MM.1S (cell line): ENCODE results near the gene RHOBTB3.
"Not testable (repeated sequence)": the region's sequence is repeated elsewhere in the genome, so short reads cannot be mapped to it uniquely, and the experiment has no call there.

Experiments used
- EZH2phosphoT487 ChIP-seq: fragments of 300-600 bp; sonication (generic); IDR thresholded peaks from 2 replicates; pipeline ENCODE4 v1.6.1; 2018; ENCODE audit warnings: antibody characterized with exemption, low read length
- TF ChIP-seq, protein P1 (sequence below): fragments of 300-600 bp; sonication (generic); IDR thresholded peaks from 2 replicates; pipeline ENCODE4 v1.5.1; 2016; ENCODE audit warnings: antibody characterized with exemption, low read length, mixed read lengths

DNA sequence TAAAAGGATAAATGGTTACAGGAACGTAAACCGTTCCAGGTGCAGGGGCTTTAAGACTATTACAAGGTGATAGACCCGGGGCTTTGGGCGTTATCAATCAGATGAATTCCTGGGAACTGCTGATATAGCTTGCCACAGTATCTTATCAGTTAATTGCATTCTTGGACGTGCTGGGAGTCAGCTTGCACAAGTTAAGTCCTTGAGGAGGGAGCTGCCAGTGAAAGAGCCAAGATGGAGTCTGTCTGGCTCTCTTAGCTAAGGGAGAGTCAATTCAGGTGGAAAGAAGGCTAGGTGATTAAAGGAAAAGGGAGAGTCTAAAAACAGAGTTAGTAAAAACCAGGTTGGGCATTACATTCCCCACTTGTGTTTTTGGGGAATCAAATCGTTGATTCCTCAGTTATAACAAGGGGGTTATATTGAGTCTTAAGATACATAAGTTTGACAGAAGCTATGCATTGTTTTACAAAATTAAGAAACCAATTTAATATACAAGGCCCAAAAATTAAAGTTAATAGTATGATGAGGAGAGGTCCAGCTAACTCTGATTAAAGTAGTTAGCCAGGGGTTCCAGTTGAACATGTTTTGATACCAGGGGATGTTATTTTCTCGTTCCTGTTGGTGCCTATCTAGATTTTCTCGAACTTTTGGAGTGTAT, 23.5 kb upstream of the RHOBTB3 start:
- TF ChIP-seq, protein P1, sequence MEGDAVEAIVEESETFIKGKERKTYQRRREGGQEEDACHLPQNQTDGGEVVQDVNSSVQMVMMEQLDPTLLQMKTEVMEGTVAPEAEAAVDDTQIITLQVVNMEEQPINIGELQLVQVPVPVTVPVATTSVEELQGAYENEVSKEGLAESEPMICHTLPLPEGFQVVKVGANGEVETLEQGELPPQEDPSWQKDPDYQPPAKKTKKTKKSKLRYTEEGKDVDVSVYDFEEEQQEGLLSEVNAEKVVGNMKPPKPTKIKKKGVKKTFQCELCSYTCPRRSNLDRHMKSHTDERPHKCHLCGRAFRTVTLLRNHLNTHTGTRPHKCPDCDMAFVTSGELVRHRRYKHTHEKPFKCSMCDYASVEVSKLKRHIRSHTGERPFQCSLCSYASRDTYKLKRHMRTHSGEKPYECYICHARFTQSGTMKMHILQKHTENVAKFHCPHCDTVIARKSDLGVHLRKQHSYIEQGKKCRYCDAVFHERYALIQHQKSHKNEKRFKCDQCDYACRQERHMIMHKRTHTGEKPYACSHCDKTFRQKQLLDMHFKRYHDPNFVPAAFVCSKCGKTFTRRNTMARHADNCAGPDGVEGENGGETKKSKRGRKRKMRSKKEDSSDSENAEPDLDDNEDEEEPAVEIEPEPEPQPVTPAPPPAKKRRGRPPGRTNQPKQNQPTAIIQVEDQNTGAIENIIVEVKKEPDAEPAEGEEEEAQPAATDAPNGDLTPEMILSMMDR: not testable (repeated sequence)
- TF ChIP-seq EZH2phosphoT487: not testable (repeated sequence)
